Choroid plexus epithelial cell (primary cell): ENCODE measurements around the gene FRYL.

Experiments used
- DNase-seq: peaks from one replicate; pipeline ENCODE4 v3.0.0-alpha.2; 2010; ENCODE audit warnings: low read depth
- H3K4me3 ChIP-seq: 2 replicates; pipeline ENCODE4 v1.5.1; 2011; ENCODE audit warnings: low read depth, mild to moderate bottlenecking, control low read depth, low read length, moderate library complexity
- CTCF ChIP-seq: conservative IDR thresholded peaks from 2 replicates; pipeline ENCODE4 v1.5.1; 2011; ENCODE audit warnings: low read depth, mild to moderate bottlenecking, control low read depth, inconsistent platforms, low read length, moderate library complexity

Gene FRYL

GRCh38 chr4:48668254-48669017 lies 111.6 kb downstream of the FRYL start:
- no peak for TF ChIP-seq CTCF
- DNase-seq: no peak
- H3K4me3 ChIP-seq: no peak overlapping the region

GRCh38 chr4:48667148-48667547 lies 112.9 kb downstream of the FRYL start:
- DNase-seq: no peak
- no peak overlapping the region for H3K4me3 ChIP-seq
- TF ChIP-seq CTCF: no peak

- DNase-seq: no peak
- no peak overlapping the region for H3K4me3 ChIP-seq
- no peak for TF ChIP-seq CTCF
These were observed 114.4 kb downstream of the FRYL start for GRCh38 chr4:48665555-48666186.

GRCh38 chr4:48664938-48665337 lies 115.1 kb downstream of the FRYL start:
- TF ChIP-seq CTCF: no peak
- DNase-seq: no peak
- no peak overlapping the region for H3K4me3 ChIP-seq

- no peak for DNase-seq
- TF ChIP-seq CTCF: no peak
- H3K4me3 ChIP-seq: no peak overlapping the region
These were observed 118.7 kb downstream of the FRYL start for GRCh38 chr4:48661391-48661790.

GRCh38 chr4:48660347-48660746 lies 119.7 kb downstream of the FRYL start:
- no peak for DNase-seq
- no peak overlapping the region for H3K4me3 ChIP-seq
- no peak for TF ChIP-seq CTCF
